ENCODE results near the gene PAX3.

Gene PAX3

DNA sequence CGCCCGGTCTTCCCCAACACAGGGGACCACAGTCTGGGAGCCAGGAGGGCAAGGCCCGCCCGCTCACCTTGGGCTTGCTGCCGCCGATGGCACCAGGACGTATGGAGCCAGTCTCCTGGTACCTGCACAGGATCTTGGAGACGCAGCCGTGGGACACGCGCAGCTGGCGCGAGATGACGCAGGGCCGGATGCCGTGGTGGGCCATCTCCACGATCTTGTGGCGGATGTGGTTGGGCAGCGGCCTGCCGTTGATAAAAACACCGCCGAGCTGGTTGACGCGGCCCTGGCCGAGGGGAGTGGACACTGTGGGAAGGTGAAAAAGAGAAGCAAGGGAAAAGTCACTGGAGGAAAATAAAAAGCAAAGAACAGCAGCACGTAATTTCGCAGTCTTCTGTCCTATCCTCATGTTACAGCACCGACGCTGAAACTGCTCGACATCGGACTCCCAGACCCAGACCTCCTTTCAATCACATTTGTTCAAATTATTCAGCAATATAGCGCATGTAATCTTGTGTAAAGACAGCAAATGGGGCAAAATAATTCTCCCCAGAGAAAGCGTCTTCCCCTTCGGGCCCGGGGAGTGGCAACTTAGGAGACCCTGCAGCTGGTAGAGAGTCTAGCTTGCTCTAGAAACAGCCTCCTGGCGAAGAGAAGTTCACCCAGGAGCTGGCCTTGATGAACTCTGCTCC, 1.7 kb downstream of the PAX3 start:
- TF ChIP-seq, protein P1, sequence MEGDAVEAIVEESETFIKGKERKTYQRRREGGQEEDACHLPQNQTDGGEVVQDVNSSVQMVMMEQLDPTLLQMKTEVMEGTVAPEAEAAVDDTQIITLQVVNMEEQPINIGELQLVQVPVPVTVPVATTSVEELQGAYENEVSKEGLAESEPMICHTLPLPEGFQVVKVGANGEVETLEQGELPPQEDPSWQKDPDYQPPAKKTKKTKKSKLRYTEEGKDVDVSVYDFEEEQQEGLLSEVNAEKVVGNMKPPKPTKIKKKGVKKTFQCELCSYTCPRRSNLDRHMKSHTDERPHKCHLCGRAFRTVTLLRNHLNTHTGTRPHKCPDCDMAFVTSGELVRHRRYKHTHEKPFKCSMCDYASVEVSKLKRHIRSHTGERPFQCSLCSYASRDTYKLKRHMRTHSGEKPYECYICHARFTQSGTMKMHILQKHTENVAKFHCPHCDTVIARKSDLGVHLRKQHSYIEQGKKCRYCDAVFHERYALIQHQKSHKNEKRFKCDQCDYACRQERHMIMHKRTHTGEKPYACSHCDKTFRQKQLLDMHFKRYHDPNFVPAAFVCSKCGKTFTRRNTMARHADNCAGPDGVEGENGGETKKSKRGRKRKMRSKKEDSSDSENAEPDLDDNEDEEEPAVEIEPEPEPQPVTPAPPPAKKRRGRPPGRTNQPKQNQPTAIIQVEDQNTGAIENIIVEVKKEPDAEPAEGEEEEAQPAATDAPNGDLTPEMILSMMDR (IDR thresholded peaks at IDR 0.05; ENCODE audit: insufficient read depth, low read depth, low read length, missing control alignments): no peak
- H3K4me3 ChIP-seq (ENCODE audit: low read depth, low read length): no peak overlapping the region
- no peak for DNase-seq (ENCODE audit: low read depth)

DNA sequence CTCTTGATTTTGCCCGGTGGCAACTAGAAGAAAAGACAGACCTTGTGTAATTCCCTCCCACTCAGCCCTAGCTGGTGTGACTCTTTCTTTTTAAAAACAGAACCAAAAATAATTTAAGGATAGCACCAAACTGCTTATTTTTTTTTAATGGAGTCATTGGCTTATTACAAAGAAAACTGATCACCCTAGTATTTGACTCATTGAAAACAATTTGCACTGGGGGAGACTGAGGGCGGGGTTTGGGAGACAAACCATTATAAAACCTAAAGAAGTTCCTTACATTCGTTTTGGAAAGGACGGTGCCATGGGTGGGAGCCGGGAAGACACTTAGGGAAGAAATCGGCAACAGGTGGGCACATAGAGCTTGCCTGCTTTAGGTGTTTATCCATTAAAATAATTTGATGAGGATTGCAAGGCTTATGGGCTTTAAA, 2.5 kb downstream of the PAX3 start:
- TF ChIP-seq, protein P1 (IDR thresholded peaks at IDR 0.05; ENCODE audit: insufficient read depth, low read depth, low read length, missing control alignments): no peak
- no peak overlapping the region for H3K4me3 ChIP-seq (ENCODE audit: low read depth, low read length)

DNA sequence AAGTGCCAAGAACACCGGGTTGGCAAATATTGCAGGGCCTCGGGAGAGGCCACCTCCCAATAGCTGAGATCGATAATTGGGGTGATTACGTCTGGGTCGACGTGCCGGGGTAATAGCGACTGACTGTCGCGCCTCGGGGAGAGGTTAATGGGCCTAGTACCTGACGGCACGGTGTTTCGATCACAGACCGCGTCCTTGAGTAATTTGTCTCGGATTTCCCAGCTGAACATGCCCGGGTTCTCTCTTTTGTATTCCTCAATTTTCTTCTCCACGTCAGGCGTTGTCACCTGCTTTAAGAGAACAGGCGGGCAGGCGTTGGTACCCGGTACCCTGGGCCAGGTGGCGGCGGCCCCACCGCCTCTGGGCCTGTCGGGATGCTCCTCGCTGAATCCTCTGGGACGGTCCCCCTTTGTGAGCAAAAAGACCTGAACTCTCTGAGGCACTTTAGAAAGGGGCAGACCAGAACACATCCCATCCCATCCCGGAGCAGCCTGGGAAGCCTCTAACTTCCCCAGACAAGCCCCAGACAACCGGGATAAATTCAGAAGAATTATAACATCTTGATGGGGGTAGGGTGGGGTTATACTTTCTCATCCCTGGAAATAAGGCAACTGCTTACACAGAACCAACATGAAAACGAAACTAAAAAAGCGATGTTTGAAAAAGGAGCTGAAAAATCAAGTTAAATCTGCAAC, 3.3 kb downstream of the PAX3 start:
- TF ChIP-seq, protein P1 (IDR thresholded peaks at IDR 0.05; ENCODE audit: insufficient read depth, low read depth, low read length, missing control alignments): no peak
- no peak overlapping the region; the same call in 1 of the 2 replicates for H3K4me3 ChIP-seq (ENCODE audit: low read depth, low read length)
- no peak for DNase-seq (ENCODE audit: low read depth)

More for the DNA sequence above, 2.5 kb downstream of the PAX3 start:
- no peak for DNase-seq (ENCODE audit: low read depth)

DNA sequence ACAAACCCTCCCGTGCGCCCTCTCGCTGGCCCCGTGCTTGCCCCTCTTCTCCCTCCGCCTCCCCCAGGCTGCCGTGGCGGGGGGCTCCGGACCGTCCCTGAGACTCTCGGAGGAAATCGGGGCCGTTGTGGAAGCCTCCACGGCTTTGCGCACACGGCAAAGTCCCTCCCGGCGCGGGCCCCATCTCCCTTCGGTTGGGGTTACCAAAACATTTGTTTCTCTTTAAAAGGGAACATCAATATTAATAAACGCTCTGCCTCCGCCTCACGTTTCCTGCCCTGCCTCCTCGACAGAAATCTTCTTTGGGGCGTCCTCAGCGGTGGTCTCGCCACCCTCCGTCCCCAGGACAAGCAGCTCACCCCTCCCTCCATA, 3.8 kb downstream of the PAX3 start:
- H3K4me3 ChIP-seq (ENCODE audit: low read depth, low read length): no peak overlapping the region
- DNase-seq (ENCODE audit: low read depth): no peak
- TF ChIP-seq, protein P1 (IDR thresholded peaks at IDR 0.05; ENCODE audit: insufficient read depth, low read depth, low read length, missing control alignments): no peak

DNA sequence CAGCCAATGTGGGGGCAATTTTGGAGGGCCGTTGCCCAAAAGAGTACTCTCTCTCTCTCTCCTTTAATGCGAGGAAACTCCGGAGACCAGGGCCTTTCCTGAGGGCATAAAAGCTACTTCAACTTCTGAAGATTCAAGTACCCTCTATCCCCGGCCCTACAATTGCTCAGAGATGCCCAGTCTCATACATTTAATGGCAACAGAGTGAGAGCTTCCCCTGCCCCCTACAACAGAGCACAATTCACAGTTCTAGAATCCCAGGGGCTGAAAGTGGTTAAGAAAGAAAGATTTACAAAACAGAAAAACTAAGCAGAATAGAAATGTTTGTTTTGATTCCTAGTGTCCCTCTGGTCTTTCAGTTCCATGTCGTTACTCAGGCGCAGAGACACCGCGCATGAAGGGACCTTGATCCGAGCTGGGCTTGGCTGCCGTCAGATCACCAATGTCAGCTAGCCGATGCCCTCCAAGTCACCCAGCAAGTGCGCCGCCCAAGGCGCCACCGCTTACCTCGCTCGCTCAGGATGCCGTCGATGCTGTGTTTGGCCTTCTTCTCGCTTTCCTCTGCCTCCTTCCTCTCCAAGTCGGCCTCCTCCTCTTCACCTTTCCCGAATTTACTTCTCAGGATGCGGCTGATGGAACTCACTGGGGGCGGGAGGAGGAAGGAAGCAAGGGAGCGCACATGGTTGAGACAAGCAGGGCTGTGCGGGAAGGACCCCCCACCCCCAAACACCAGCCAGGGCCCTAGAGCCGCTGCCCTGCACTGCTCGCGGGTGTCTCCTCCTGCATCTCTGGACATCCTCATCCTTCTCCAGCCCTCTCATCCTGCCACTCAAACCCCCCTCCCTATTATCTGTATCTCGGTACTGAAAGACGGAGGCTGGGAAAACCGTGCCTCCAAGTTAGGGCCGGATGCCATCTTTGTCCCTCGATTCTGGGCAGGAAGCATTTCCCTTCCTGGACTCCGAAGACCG, 4.9 kb downstream of the PAX3 start:
- no peak for DNase-seq (ENCODE audit: low read depth)
- TF ChIP-seq, protein P1 (IDR thresholded peaks at IDR 0.05; ENCODE audit: insufficient read depth, low read depth, low read length, missing control alignments): no peak
- no peak overlapping the region for H3K4me3 ChIP-seq (ENCODE audit: low read depth, low read length)

DNA sequence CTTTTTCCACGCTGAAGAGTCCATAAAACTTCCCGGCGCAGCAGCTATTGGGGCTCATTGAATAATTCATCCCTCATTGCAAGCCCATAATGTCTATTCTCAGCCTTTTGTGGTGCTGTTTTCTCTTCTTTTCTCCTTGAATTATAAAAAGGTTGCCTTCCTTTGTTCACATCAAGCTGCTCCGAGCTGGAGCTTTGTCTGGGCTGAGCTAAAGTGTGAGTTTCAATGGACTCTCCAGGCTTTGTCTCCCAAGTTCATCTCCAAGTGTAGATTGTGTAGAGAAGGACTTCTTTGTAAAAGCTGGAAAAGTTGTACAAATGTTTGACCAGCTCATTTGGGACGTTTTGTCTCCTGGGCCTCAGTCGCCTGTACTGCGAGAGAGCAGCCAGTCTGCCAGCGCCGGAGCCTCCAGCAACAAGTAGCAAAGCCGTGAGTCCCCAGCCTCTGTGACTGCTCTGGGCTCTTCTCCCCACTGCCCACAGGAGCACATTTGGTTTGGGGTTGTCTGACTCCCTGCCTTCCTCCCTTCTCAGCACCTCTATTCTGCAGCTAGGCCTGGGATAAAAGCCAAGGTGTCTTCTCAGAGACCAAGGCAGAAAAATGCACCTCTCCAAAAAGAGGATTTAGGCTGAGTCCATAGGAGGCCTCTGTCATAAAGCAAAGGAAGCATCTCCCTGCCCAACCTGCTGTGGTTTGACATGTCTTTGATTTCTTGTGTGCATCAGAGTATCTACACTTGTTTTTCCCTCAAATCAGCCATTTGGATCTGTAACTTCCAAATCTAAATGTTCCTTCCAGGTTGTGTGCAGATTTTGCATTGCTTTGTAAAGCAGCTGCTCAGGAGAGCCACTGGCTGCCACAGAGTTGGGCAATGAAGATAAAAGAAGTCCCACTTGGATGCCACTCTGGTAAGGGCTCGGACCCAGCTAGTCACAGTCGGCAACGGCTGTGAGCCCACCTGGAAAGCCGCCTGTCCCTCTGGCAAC, 6.4 kb downstream of the PAX3 start:
- TF ChIP-seq, protein P1 (IDR thresholded peaks at IDR 0.05; ENCODE audit: insufficient read depth, low read depth, low read length, missing control alignments): no peak
- no peak for DNase-seq (ENCODE audit: low read depth)
- H3K4me3 ChIP-seq (ENCODE audit: low read depth, low read length): no peak overlapping the region
